K562 (cell line): ENCODE results near the gene SNRPA. TPM values are rescaled to one million over a fixed set of nuclear protein-coding genes. Genes with fewer than 3 reads are reported as not detected.
A peak's percentile ranks its signal among the peaks of the same experiment; 100 is the strongest.

Source experiments
- BRF1 ChIP-seq: IDR thresholded peaks from 3 replicates; pipeline ENCODE4 v1.6.1; 2011; ENCODE audit warnings: borderline replicate concordance, mild to moderate bottlenecking; ENCODE audit not compliant: insufficient read length; ENCODE audit errors: extremely low read depth
- CBX3 ChIP-seq, 2 experiments: IDR thresholded peaks; 1 replicate in 1 of 2; 2 replicates in 1 of 2; pipeline ENCODE4 v1.6.1; 2012; ENCODE audit warnings: inconsistent platforms in 2 of 2, low read length in 2 of 2, borderline replicate concordance in 1 of 2, control low read depth in 1 of 2
- ERF ChIP-seq: fragments of 450-650 bp; formaldehyde crosslinking; IDR thresholded peaks from 2 replicates; pipeline ENCODE4 v1.4.0; 2020; ENCODE audit warnings: mild to moderate bottlenecking, mixed read lengths
- LEF1 ChIP-seq: fragments of 450-650 bp; IDR thresholded peaks from 2 replicates; pipeline ENCODE4 v1.6.1; 2016; ENCODE audit warnings: mild to moderate bottlenecking
- MCM7 ChIP-seq, 2 experiments: fragments of 450-650 bp; IDR thresholded peaks; 2 replicates each; pipeline ENCODE4 v1.6.1; 2016 to 2018
- NELFE ChIP-seq: IDR thresholded peaks from 2 replicates; pipeline ENCODE4 v1.6.1; 2011; ENCODE audit warnings: mild to moderate bottlenecking; ENCODE audit not compliant: insufficient read depth, insufficient read length
- NR2F6 ChIP-seq: fragments of 450-650 bp; formaldehyde crosslinking; IDR thresholded peaks from 2 replicates; pipeline ENCODE4 v1.4.0; 2020; ENCODE audit warnings: mild to moderate bottlenecking
- RBFOX2 ChIP-seq: fragments of 200-400 bp; formaldehyde crosslinking; IDR thresholded peaks from 2 replicates; pipeline ENCODE4 v1.6.1; 2017; ENCODE audit warnings: low read depth, mild to moderate bottlenecking, low read length, moderate library complexity
- RBM14 ChIP-seq: fragments of 200-400 bp; formaldehyde crosslinking; IDR thresholded peaks from 2 replicates; pipeline ENCODE4 v1.6.1; 2018; ENCODE audit warnings: low read depth, mild to moderate bottlenecking, low read length, moderate library complexity, borderline replicate concordance; ENCODE audit not compliant: insufficient read depth
- SAFB2 ChIP-seq: fragments of 200-400 bp; formaldehyde crosslinking; IDR thresholded peaks from 2 replicates; pipeline ENCODE4 v1.6.1; 2018; ENCODE audit warnings: borderline replicate concordance, low read length, low read depth, moderate library complexity; ENCODE audit not compliant: severe bottlenecking
- SREBF1 ChIP-seq: fragments of 150-350 bp; IDR thresholded peaks from 2 replicates; pipeline ENCODE4 v1.6.1; 2014; ENCODE audit warnings: antibody characterized with exemption, low read depth, low read length, borderline replicate concordance
- WHSC1 ChIP-seq: IDR thresholded peaks from one replicate; pipeline ENCODE4 v1.6.1; 2012; ENCODE audit warnings: low read length, control low read depth, inconsistent platforms
- ZBTB8A ChIP-seq: fragments of 450-650 bp; IDR thresholded peaks from 2 replicates; pipeline ENCODE4 v1.6.1; 2018; ENCODE audit warnings: mild to moderate bottlenecking, moderate library complexity; ENCODE audit not compliant: partially characterized antibody
- ZNF143 ChIP-seq: sonication (generic); formaldehyde crosslinking; IDR thresholded peaks from 2 replicates; pipeline ENCODE4 v1.9.0; 2022; ENCODE audit warnings: mild to moderate bottlenecking, missing genetic modification reagents
- ZNF347 ChIP-seq: fragments of 450-650 bp; formaldehyde crosslinking; IDR thresholded peaks from 2 replicates; pipeline ENCODE4 v1.4.0; 2020; ENCODE audit warnings: low read depth, mild to moderate bottlenecking, moderate library complexity
- ZNF384 ChIP-seq: IDR thresholded peaks from 2 replicates; pipeline ENCODE4 v1.6.1; 2012; ENCODE audit warnings: low read depth, low read length, improper control_type of control experiment
- ZNF445 ChIP-seq: fragments of 250-450 bp; sonication (Bioruptor Pico); IDR thresholded peaks from 2 replicates; pipeline ENCODE4 v1.4.0; 2020; ENCODE audit warnings: low read depth, mild to moderate bottlenecking, moderate library complexity
- ZNF644 ChIP-seq: fragments of 200-800 bp; sonication (Bioruptor generic); IDR thresholded peaks from 2 replicates; pipeline ENCODE4 v1.6.1; 2016; ENCODE audit warnings: low read depth, missing genetic modification characterization, missing compliant biosample characterization
- ZNF780A ChIP-seq: fragments of 250-450 bp; sonication (Bioruptor Pico); IDR thresholded peaks from 2 replicates; pipeline ENCODE4 v1.5.0; 2021; ENCODE audit warnings: mild to moderate bottlenecking
- polyA plus RNA-seq, 8 experiments: library from polyadenylated mRNA; depleted of rRNA in 4 of 8; stranded (reverse) in 5 of 8; unstranded in 3 of 8; fragments of >200 nt; fragmentation: Nextera tagmentation in 2 of 8; fragmentation: Illumina TruSeq in 1 of 8; extraction: Ambion mirVana in 2 of 8; extraction: Trizol in 1 of 8; gene quantifications; 2 replicates each; pipeline versions ENCODE4 v1.2.1 to v1.2.3, GENCODE V29; 2011 to 2014; ENCODE audit warnings: inconsistent platforms in 1 of 8, missing spikeins in 1 of 8
- total RNA-seq, 7 experiments: library from RNA; depleted of rRNA in 6 of 7; stranded (reverse); fragments of >200 nt in 6 of 7; fragmentation: Illumina TruSeq in 2 of 7; extraction: Trizol in 2 of 7; gene quantifications; 2 replicates each; pipeline versions ENCODE4 v1.2.1 to v1.2.3, GENCODE V29; 2011 to 2021; ENCODE audit warnings: low replicate concordance in 1 of 7
- TF ChIP-seq, protein P1 (sequence below), 2 experiments: fragments of 250-450 bp in 1 of 2; fragments of 450-650 bp in 1 of 2; sonication (Bioruptor Pico) in 1 of 2; IDR thresholded peaks; 2 replicates each; pipeline versions ENCODE4 v1.6.1 to v1.8.0; 2016 to 2021; ENCODE audit warnings: mild to moderate bottlenecking in 2 of 2, moderate library complexity in 2 of 2, missing compliant biosample characterization in 1 of 2, missing genetic modification characterization in 1 of 2
- TF ChIP-seq, protein P2 (sequence below): IDR thresholded peaks from 3 replicates; pipeline ENCODE4 v1.6.1; 2011; ENCODE audit warnings: borderline replicate concordance, mild to moderate bottlenecking; ENCODE audit not compliant: insufficient read length, insufficient read depth
- TF ChIP-seq, protein P3 (sequence below): IDR thresholded peaks from 2 replicates; pipeline ENCODE4 v1.6.1; 2011; ENCODE audit warnings: borderline replicate concordance, low read depth, mild to moderate bottlenecking, moderate library complexity, low read length; ENCODE audit not compliant: insufficient read depth, poor library complexity, severe bottlenecking
- TF ChIP-seq, protein P4 (sequence below): sonication (generic); formaldehyde crosslinking; IDR thresholded peaks from 2 replicates; pipeline ENCODE4 v1.8.0; 2022; ENCODE audit warnings: mild to moderate bottlenecking, low read depth, missing genetic modification reagents

The SNRPA gene
- total and polyA plus RNA-seq, 9 of the 15 experiments (the other 6 are each of a cell fraction or from before 2014, with no cell fraction given) = 16.3 to 311 (median 193) TPM

DNA sequence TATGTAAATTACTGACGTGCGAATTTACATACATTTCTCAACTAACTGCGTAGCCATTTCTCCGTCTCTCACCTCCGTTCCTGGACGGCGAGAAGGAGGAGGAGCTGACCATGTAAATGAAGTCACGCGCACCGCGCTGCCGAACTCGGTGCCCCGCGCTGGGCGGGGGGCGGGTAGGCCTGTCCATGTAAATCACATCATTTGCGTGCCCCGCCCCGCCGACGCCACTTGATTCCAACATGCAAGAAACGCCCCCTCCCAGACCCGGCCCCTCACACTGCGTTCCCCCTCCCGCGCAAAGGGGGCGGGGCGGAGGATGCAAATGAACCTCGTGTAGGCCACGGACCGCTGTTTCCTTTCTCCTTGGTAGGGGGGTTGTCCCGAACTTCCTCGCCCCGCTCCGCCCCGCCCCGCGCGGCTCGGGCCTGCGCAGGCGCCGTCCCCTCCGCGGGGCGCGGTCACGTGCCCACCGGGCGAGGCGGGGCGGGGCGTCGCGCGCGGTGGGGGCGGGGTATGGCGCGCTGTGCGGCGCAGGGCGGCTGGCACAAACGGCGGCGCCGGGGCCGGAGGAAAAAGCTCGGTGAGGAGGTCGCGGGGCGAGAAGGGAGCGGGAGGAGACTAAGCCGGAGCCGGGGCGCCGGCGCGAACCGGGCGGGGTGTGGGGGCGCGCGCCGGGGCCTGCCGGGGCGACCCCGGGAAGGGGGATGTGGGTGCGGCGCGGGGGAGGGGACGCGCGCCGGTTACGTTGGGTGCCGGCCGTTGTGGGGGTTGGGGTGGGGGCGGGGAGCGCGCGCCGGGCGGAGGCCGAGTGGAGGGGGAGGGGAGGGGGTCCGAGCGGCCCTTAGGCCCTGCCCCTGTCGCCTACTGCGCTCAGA is 47.9 kb downstream of the SNRPA start, which contains the start of gene EGLN2 (continued):
- TF ChIP-seq ZNF347 (CRISPR knock-in tag) (no peak), MCM7 (IDR thresholded peaks at IDR 0.05) (no peak), WHSC1 (no peak), NR2F6 (CRISPR knock-in tag) (no peak), ZBTB8A (no peak), NELFE (no peak), SAFB2 (no peak), CBX3 (IDR thresholded peaks at IDR 0.05; ENCODE audit: borderline replicate concordance in 1 of 2, low read length in 2 of 2) (no peak), RBFOX2 (peak; percentile 67), ERF (CRISPR knock-in tag) (no peak), ZNF644 (tag) (no peak), SREBF1 (no peak), RBM14 (no peak), ZNF143 (no peak), BRF1 (no peak), ZNF384 (no peak), LEF1 (0 out of 2 replicates have a peak, but pooled peaks have one; percentile 15), ZNF780A (no peak), ZNF445 (no peak)
- TF ChIP-seq, protein P1, sequence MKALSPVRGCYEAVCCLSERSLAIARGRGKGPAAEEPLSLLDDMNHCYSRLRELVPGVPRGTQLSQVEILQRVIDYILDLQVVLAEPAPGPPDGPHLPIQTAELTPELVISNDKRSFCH (CRISPR knock-in tag; IDR thresholded peaks at IDR 0.05) = no peak
- TF ChIP-seq, protein P1 (tag; IDR thresholded peaks at IDR 0.05) = no peak
- TF ChIP-seq, protein P2, sequence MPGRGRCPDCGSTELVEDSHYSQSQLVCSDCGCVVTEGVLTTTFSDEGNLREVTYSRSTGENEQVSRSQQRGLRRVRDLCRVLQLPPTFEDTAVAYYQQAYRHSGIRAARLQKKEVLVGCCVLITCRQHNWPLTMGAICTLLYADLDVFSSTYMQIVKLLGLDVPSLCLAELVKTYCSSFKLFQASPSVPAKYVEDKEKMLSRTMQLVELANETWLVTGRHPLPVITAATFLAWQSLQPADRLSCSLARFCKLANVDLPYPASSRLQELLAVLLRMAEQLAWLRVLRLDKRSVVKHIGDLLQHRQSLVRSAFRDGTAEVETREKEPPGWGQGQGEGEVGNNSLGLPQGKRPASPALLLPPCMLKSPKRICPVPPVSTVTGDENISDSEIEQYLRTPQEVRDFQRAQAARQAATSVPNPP = no peak
- TF ChIP-seq, protein P3, sequence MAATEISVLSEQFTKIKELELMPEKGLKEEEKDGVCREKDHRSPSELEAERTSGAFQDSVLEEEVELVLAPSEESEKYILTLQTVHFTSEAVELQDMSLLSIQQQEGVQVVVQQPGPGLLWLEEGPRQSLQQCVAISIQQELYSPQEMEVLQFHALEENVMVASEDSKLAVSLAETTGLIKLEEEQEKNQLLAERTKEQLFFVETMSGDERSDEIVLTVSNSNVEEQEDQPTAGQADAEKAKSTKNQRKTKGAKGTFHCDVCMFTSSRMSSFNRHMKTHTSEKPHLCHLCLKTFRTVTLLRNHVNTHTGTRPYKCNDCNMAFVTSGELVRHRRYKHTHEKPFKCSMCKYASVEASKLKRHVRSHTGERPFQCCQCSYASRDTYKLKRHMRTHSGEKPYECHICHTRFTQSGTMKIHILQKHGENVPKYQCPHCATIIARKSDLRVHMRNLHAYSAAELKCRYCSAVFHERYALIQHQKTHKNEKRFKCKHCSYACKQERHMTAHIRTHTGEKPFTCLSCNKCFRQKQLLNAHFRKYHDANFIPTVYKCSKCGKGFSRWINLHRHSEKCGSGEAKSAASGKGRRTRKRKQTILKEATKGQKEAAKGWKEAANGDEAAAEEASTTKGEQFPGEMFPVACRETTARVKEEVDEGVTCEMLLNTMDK = no peak
- TF ChIP-seq, protein P4, sequence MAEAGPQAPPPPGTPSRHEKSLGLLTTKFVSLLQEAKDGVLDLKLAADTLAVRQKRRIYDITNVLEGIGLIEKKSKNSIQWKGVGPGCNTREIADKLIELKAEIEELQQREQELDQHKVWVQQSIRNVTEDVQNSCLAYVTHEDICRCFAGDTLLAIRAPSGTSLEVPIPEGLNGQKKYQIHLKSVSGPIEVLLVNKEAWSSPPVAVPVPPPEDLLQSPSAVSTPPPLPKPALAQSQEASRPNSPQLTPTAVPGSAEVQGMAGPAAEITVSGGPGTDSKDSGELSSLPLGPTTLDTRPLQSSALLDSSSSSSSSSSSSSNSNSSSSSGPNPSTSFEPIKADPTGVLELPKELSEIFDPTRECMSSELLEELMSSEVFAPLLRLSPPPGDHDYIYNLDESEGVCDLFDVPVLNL (CRISPR knock-in tag) = no peak
